Measurements from ENCODE around the gene GOLGA6L10.
"Not testable (repeated sequence)": the region's sequence is repeated elsewhere in the genome, so short reads cannot be mapped to it uniquely, and the experiment has no call there.

GRCh38 chr15:82344421-82344820 lies 4.9 kb downstream of the GOLGA6L10 start:
- TF ChIP-seq POLR2A (IDR thresholded peaks at IDR 0.05; ENCODE audit: low read length); RAD21 (conservative IDR thresholded peaks at IDR 0.05 in 1 of 2, IDR thresholded peaks at IDR 0.05 in 1 of 2): not testable (repeated sequence)
- TF ChIP-seq, protein P1, sequence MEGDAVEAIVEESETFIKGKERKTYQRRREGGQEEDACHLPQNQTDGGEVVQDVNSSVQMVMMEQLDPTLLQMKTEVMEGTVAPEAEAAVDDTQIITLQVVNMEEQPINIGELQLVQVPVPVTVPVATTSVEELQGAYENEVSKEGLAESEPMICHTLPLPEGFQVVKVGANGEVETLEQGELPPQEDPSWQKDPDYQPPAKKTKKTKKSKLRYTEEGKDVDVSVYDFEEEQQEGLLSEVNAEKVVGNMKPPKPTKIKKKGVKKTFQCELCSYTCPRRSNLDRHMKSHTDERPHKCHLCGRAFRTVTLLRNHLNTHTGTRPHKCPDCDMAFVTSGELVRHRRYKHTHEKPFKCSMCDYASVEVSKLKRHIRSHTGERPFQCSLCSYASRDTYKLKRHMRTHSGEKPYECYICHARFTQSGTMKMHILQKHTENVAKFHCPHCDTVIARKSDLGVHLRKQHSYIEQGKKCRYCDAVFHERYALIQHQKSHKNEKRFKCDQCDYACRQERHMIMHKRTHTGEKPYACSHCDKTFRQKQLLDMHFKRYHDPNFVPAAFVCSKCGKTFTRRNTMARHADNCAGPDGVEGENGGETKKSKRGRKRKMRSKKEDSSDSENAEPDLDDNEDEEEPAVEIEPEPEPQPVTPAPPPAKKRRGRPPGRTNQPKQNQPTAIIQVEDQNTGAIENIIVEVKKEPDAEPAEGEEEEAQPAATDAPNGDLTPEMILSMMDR (IDR thresholded peaks at IDR 0.05): not testable (repeated sequence)
